ENCODE results near the gene TMCC3.

DNA sequence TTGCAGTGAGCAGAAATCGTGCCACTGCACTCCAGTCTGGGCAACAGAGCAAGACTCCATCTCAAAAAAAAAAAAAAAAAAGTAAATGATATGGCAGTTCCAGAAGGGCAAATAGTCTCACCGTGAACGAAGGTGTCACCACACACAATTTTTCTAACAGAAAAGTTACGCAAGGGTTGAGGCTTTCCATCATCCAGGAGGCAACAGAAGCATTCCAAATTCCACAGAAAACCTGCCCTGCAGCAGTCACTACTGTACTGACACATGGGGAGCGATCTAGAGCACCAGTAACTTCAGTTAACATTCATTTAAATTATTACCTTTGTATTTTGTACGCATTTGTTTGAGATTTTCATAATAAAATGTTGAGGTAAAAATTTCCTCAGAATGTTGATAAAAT is 24.8 kb downstream of the TMCC3 start:
- TF ChIP-seq ZNF274 (IDR thresholded peaks at IDR 0.05; ENCODE audit: low read depth, low read length) = no peak
- TF ChIP-seq SUZ12 (IDR thresholded peaks at IDR 0.05; ENCODE audit: extremely low read depth, insufficient read depth, insufficient read length) = no peak
- TF ChIP-seq YY1 (IDR thresholded peaks at IDR 0.05; ENCODE audit: insufficient read depth, insufficient read length) = no peak

Data from NT2/D1 (cell line).